ENCODE data around the gene SGO2. TPM values are rescaled to one million over a fixed set of nuclear protein-coding genes. Genes with fewer than 3 reads are reported as not detected.

Gene SGO2
- total and polyA plus RNA-seq, 2 of the 13 experiments (the other 11 are each of a cell fraction or from before 2014, with no cell fraction given) = 5.1 to 16.2 TPM

- POLR2A ChIA-PET = no interaction called here
- peaks cover 0 to 3% of the 10 kb centered on the region in 2 experiments; a peak in 1 of 5 replicates for H3K27me3 ChIP-seq (ENCODE audit: control insufficient read depth in 1 of 2, insufficient read depth in 2 of 2, low read length in 2 of 2)
- BruUV-seq (replicated peaks) = no TSS peak
- peaks cover 46% of the 10 kb centered on the region for H3K79me2 ChIP-seq (ENCODE audit: insufficient read depth, low read length)
- H3K27ac ChIP-seq (ENCODE audit: extremely low read length, insufficient read depth, low read length) = no peak overlapping the region
- in situ Hi-C loops (cut with HindIII; ENCODE audit: extremely low pct_ligation_motif_present, low pct_unique_long_range_greater_than_20kb) (no loop called here), intact Hi-C loops (cut with micrococcal nuclease; ENCODE audit: unreplicated experiment) (no loop called here)
- H3K36me3 ChIP-seq (replicated peaks in 1 of 2; ENCODE audit: control insufficient read depth in 1 of 2, insufficient read depth in 2 of 2, low read length in 2 of 2) = no peaks in the 10 kb centered on the region; a peak in 2 of 5 replicates
- no peak overlapping the region for H3K9ac ChIP-seq (ENCODE audit: insufficient read depth, low read depth, low read length)
- H2AFZ ChIP-seq (ENCODE audit: low read length) = no peak overlapping the region
- TF ChIP-seq ZBTB49 (CRISPR knock-in tag; IDR thresholded peaks at IDR 0.05; ENCODE audit: borderline replicate concordance) = no peak
- TF ChIP-seq ZXDC (CRISPR knock-in tag; IDR thresholded peaks at IDR 0.05) = no peak
- no peak for TF ChIP-seq ZNF816 (CRISPR knock-in tag; IDR thresholded peaks at IDR 0.05; ENCODE audit: borderline replicate concordance)
- TF ChIP-seq MAFF (IDR thresholded peaks at IDR 0.05; ENCODE audit: low read depth, low read length) = peak; percentile 50
- TF ChIP-seq POLR2AphosphoS5 (IDR thresholded peaks at IDR 0.05; ENCODE audit: low read depth, low read length) = no peak
- no peak for TF ChIP-seq KLF6 (CRISPR knock-in tag; IDR thresholded peaks at IDR 0.05)
- no peak for TF ChIP-seq ZBTB34 (CRISPR knock-in tag; IDR thresholded peaks at IDR 0.05)
- TF ChIP-seq PRDM4 (CRISPR knock-in tag; IDR thresholded peaks at IDR 0.05; ENCODE audit: borderline replicate concordance) = no peak
- TF ChIP-seq MAFK (conservative IDR thresholded peaks at IDR 0.05 in 1 of 2, IDR thresholded peaks at IDR 0.05 in 1 of 2; ENCODE audit: low read length in 2 of 2) = peak; percentile 60
- DNase-seq (ENCODE audit: low spot score) = no peak
- H3K4me2 ChIP-seq (ENCODE audit: low read depth, low read length) = peak overlapping the region; percentile 92; the same call in 1 of the 2 replicates
- H3K9me3 ChIP-seq (ENCODE audit: low read length) = no peaks in the 10 kb centered on the region
- H3K4me3 ChIP-seq (replicated peaks in 1 of 3; ENCODE audit: insufficient read depth in 1 of 3, low read depth in 2 of 3, low read length in 3 of 3) = no peak overlapping the region
- peaks cover 32% of the 10 kb centered on the region for H3K4me1 ChIP-seq (ENCODE audit: insufficient read depth, low read length)
- H4K20me1 ChIP-seq (ENCODE audit: insufficient read depth, low read length) = no peaks in the 10 kb centered on the region
- WGBS (ENCODE audit: low lambda C conversion rate) = 95% methylated on average over 3 of the region's 3 CpGs
- ATAC-seq = no peak
- no peak for FAIRE-seq
- CTCF ChIA-PET (ENCODE audit: low intra/inter-chr PET ratio, low total read pairs) = no interaction called here
These were observed 2.2 kb downstream of the SGO2 start for GRCh38 chr2:200528228-200528627.

Data from HepG2 (cell line).